Neural progenitor cell (in vitro differentiated cells): ENCODE results near the gene FAM117B. TPM values are rescaled to one million over a fixed set of nuclear protein-coding genes. Genes with fewer than 3 reads are reported as not detected.

Source experiments
- DNase-seq: peaks from one replicate; pipeline ENCODE4 v3.0.0-alpha.2; 2016; ENCODE audit warnings: low spot score
- H2AFZ ChIP-seq: fragments of 200-600 bp; sonication (generic); replicated peaks from 2 replicates; pipeline ENCODE4 v1.6.1; 2016; ENCODE audit warnings: antibody characterized with exemption
- H3F3A ChIP-seq: fragments of 200-600 bp; sonication (generic); 2 replicates; pipeline ENCODE4 v1.6.1; 2016; ENCODE audit warnings: antibody characterized with exemption, low read depth
- H3K27ac ChIP-seq: fragments of 200-600 bp; sonication (generic); 2 replicates; pipeline ENCODE4 v1.5.1; 2016; ENCODE audit warnings: mild to moderate bottlenecking
- H3K27me3 ChIP-seq: fragments of 200-600 bp; sonication (generic); 2 replicates; pipeline ENCODE4 v1.6.1; 2016; ENCODE audit warnings: mild to moderate bottlenecking, moderate library complexity
- H3K36me3 ChIP-seq: fragments of 200-600 bp; sonication (generic); 2 replicates; pipeline ENCODE4 v1.5.1; 2016
- H3K4me1 ChIP-seq: fragments of 200-600 bp; sonication (generic); 2 replicates; pipeline ENCODE4 v1.6.1; 2016; ENCODE audit warnings: mixed run types
- H3K4me2 ChIP-seq: fragments of 200-600 bp; sonication (generic); 2 replicates; pipeline ENCODE4 v1.6.1; 2016
- H3K4me3 ChIP-seq: fragments of 200-600 bp; sonication (generic); 2 replicates; pipeline ENCODE4 v1.5.1; 2016
- H3K79me2 ChIP-seq: fragments of 200-600 bp; sonication (generic); 2 replicates; pipeline ENCODE4 v1.6.1; 2016; ENCODE audit warnings: low read depth
- H3K9ac ChIP-seq: fragments of 200-600 bp; sonication (generic); 2 replicates; pipeline ENCODE4 v1.6.1; 2016
- H3K9me3 ChIP-seq: fragments of 200-600 bp; sonication (generic); 2 replicates; pipeline ENCODE4 v1.5.1; 2016; ENCODE audit warnings: low read depth
- H4K20me1 ChIP-seq: fragments of 200-600 bp; sonication (generic); 2 replicates; pipeline ENCODE4 v1.6.1; 2016; ENCODE audit warnings: low read depth
- H3K27ac Mint-ChIP-seq: 3 replicates; pipeline ENCODE4 v1.8.0; 2021; ENCODE audit warnings: mixed read lengths
- H3K27me3 Mint-ChIP-seq: 2 replicates; pipeline ENCODE4 v1.8.0; 2022; ENCODE audit warnings: low read depth, mild to moderate bottlenecking, inconsistent platforms, moderate library complexity, mixed read lengths; ENCODE audit not compliant: insufficient read depth
- H3K36me3 Mint-ChIP-seq: 3 replicates; pipeline ENCODE4 v1.8.0; 2021; ENCODE audit warnings: mixed read lengths
- H3K4me1 Mint-ChIP-seq: 3 replicates; pipeline ENCODE4 v1.8.0; 2021; ENCODE audit warnings: mixed read lengths
- H3K4me3 Mint-ChIP-seq: 3 replicates; pipeline ENCODE4 v1.8.0; 2021; ENCODE audit warnings: mild to moderate bottlenecking, moderate library complexity, mixed read lengths
- H3K9me3 Mint-ChIP-seq: 3 replicates; pipeline ENCODE4 v1.8.0; 2020; ENCODE audit warnings: mixed read lengths
- CTCF ChIP-seq: fragments of 200-600 bp; sonication (generic); IDR thresholded peaks from 2 replicates; pipeline ENCODE4 v1.5.1; 2017; ENCODE audit warnings: antibody characterized with exemption, mild to moderate bottlenecking
- EZH2 ChIP-seq: fragments of 200-600 bp; sonication (generic); IDR thresholded peaks from 2 replicates; pipeline ENCODE4 v1.6.1; 2017; ENCODE audit warnings: antibody characterized with exemption, mild to moderate bottlenecking, moderate library complexity
- EZH2phosphoT487 ChIP-seq: fragments of 200-600 bp; sonication (generic); IDR thresholded peaks from 2 replicates; pipeline ENCODE4 v1.6.1; 2017; ENCODE audit warnings: antibody characterized with exemption
- total RNA-seq: library from RNA; depleted of rRNA; stranded (reverse); fragments of >200 nt; gene quantifications from 2 replicates; pipeline ENCODE4 v1.2.3, GENCODE V29; 2015; ENCODE audit warnings: low replicate concordance

FAM117B gene
- total RNA-seq, 1 donor from 2014 or later = 17.5 TPM

- peaks cover 31% of the 10 kb centered on the region for H3K36me3 Mint-ChIP-seq
- H3K9me3 Mint-ChIP-seq = no peaks in the 10 kb centered on the region
- Histone ChIP-seq H2AFZ (no peak overlapping the region), H3K9me3 (no peaks in the 10 kb centered on the region), H3K4me1 (no peaks in the 10 kb centered on the region), H3K36me3 (peaks cover 6% of the 10 kb centered on the region), H3K27ac (no peak overlapping the region), H4K20me1 (no peaks in the 10 kb centered on the region), H3K27me3 (no peaks in the 10 kb centered on the region), H3K4me2 (no peak overlapping the region), H3K4me3 (no peak overlapping the region), H3K9ac (no peak overlapping the region), H3F3A (no peaks in the 10 kb centered on the region), H3K79me2 (no peaks in the 10 kb centered on the region)
- H3K4me1 Mint-ChIP-seq = no peaks in the 10 kb centered on the region
- H3K27me3 Mint-ChIP-seq = no peaks in the 10 kb centered on the region
- no peak overlapping the region for H3K4me3 Mint-ChIP-seq
- no peak for TF ChIP-seq EZH2phosphoT487
- no peak for TF ChIP-seq EZH2
- TF ChIP-seq CTCF = no peak
- H3K27ac Mint-ChIP-seq = no peak overlapping the region
- DNase-seq = no peak
Measured at GRCh38 chr2:202774104-202774503, 139.3 kb downstream of the FAM117B start.

- Mint-ChIP-seq H3K27me3 (peaks cover 2% of the 10 kb centered on the region), H3K4me1 (no peaks in the 10 kb centered on the region), H3K4me3 (no peak overlapping the region), H3K9me3 (no peaks in the 10 kb centered on the region), H3K36me3 (peaks cover 44% of the 10 kb centered on the region), H3K27ac (no peak overlapping the region)
- no peaks in the 10 kb centered on the region for H3K9me3 ChIP-seq
- no peaks in the 10 kb centered on the region for H3K27me3 ChIP-seq
- H4K20me1 ChIP-seq = no peaks in the 10 kb centered on the region
- TF ChIP-seq EZH2 = no peak
- TF ChIP-seq CTCF = no peak
- TF ChIP-seq EZH2phosphoT487 = no peak
- H3K4me1 ChIP-seq = no peaks in the 10 kb centered on the region
- H3K36me3 ChIP-seq = no peaks in the 10 kb centered on the region
- no peaks in the 10 kb centered on the region for H3F3A ChIP-seq
- no peak overlapping the region for H3K4me3 ChIP-seq
- no peak overlapping the region for H3K27ac ChIP-seq
- no peaks in the 10 kb centered on the region for H3K79me2 ChIP-seq
- H3K4me2 ChIP-seq = no peak overlapping the region
- H3K9ac ChIP-seq = no peak overlapping the region
- no peak for DNase-seq
- H2AFZ ChIP-seq = no peak overlapping the region
Measured at GRCh38 chr2:202778217-202778616, 143.4 kb downstream of the FAM117B start.

- no peaks in the 10 kb centered on the region for H3F3A ChIP-seq
- Mint-ChIP-seq H3K27me3 (peaks cover 2% of the 10 kb centered on the region), H3K27ac (no peak overlapping the region), H3K36me3 (peaks cover 41% of the 10 kb centered on the region), H3K9me3 (no peaks in the 10 kb centered on the region), H3K4me1 (no peaks in the 10 kb centered on the region), H3K4me3 (no peak overlapping the region)
- H3K4me3 ChIP-seq = no peak overlapping the region
- no peak overlapping the region for H3K27ac ChIP-seq
- no peak overlapping the region for H2AFZ ChIP-seq
- no peaks in the 10 kb centered on the region for H3K36me3 ChIP-seq
- no peak overlapping the region for H3K4me2 ChIP-seq
- no peaks in the 10 kb centered on the region for H3K9me3 ChIP-seq
- H3K4me1 ChIP-seq = no peaks in the 10 kb centered on the region
- TF ChIP-seq EZH2 (no peak), EZH2phosphoT487 (no peak), CTCF (no peak)
- H4K20me1 ChIP-seq = no peaks in the 10 kb centered on the region
- no peak overlapping the region for H3K9ac ChIP-seq
- no peaks in the 10 kb centered on the region for H3K27me3 ChIP-seq
- DNase-seq = no peak
- H3K79me2 ChIP-seq = no peaks in the 10 kb centered on the region
Measured at GRCh38 chr2:202780514-202781021, 145.8 kb downstream of the FAM117B start.
